GM23338 (cell line): ENCODE results near the gene PNPLA7. TPM values are rescaled to one million over a fixed set of nuclear protein-coding genes. Genes with fewer than 3 reads are reported as not detected.

ENCODE experiments used
- ATAC-seq: fragments of 200-7000 bp; cut with Tn5 transposase; 3 replicates; pipeline ENCODE4 v1.9.1; 2020
- DNase-seq: peaks from one replicate; pipeline ENCODE4 v3.0.0-alpha.2; 2015; ENCODE audit warnings: low spot score
- H2AFZ ChIP-seq: fragments of 200-600 bp; sonication (generic); 2 replicates; pipeline ENCODE4 v1.8.0; 2016; ENCODE audit warnings: antibody characterized with exemption, mild to moderate bottlenecking, moderate library complexity
- H3F3A ChIP-seq: fragments of 200-600 bp; sonication (generic); replicated peaks from 2 replicates; pipeline ENCODE4 v1.8.0; 2017; ENCODE audit warnings: antibody characterized with exemption, mixed run types, low read depth
- H3K27ac ChIP-seq: fragments of 200-600 bp; sonication (generic); 2 replicates; pipeline ENCODE4 v1.6.1; 2016; ENCODE audit warnings: low read depth
- H3K27me3 ChIP-seq: fragments of 200-600 bp; sonication (generic); 2 replicates; pipeline ENCODE4 v1.8.0; 2016; ENCODE audit warnings: mild to moderate bottlenecking, mixed run types, moderate library complexity; ENCODE audit not compliant: insufficient read depth
- H3K36me3 ChIP-seq: fragments of 200-600 bp; sonication (generic); 2 replicates; pipeline ENCODE4 v1.8.0; 2016; ENCODE audit warnings: mild to moderate bottlenecking; ENCODE audit not compliant: insufficient read depth
- H3K4me1 ChIP-seq: fragments of 200-600 bp; sonication (generic); 2 replicates; pipeline ENCODE4 v1.8.0; 2016; ENCODE audit warnings: mild to moderate bottlenecking, moderate library complexity; ENCODE audit not compliant: insufficient read depth
- H3K4me2 ChIP-seq: fragments of 200-600 bp; sonication (generic); 2 replicates; pipeline ENCODE4 v1.7.1; 2017; ENCODE audit warnings: mixed run types
- H3K4me3 ChIP-seq: fragments of 200-600 bp; sonication (generic); 2 replicates; pipeline ENCODE4 v1.6.1; 2016; ENCODE audit warnings: mixed run types
- H3K79me2 ChIP-seq: fragments of 200-600 bp; sonication (generic); replicated peaks from 2 replicates; pipeline ENCODE4 v1.8.0; 2017; ENCODE audit warnings: mild to moderate bottlenecking; ENCODE audit not compliant: insufficient read depth
- H3K9me2 ChIP-seq: fragments of 200-600 bp; sonication (generic); 2 replicates; pipeline ENCODE4 v1.8.0; 2017; ENCODE audit not compliant: insufficient read depth
- H4K20me1 ChIP-seq: fragments of 200-600 bp; sonication (generic); replicated peaks from 2 replicates; pipeline ENCODE4 v1.8.0; 2017; ENCODE audit warnings: mild to moderate bottlenecking; ENCODE audit not compliant: insufficient read depth
- H3K27ac Mint-ChIP-seq: 2 replicates; pipeline ENCODE4 v1.8.0; 2020; ENCODE audit warnings: inconsistent platforms, mild to moderate bottlenecking, moderate library complexity, mixed read lengths
- H3K27me3 Mint-ChIP-seq: 3 replicates; pipeline ENCODE4 v1.8.0; 2022; ENCODE audit warnings: low read depth, mild to moderate bottlenecking, moderate library complexity, mixed read lengths, inconsistent platforms; ENCODE audit not compliant: insufficient read depth, poor library complexity
- H3K36me3 Mint-ChIP-seq: 3 replicates; pipeline ENCODE4 v1.8.0; 2021; ENCODE audit warnings: low read depth, mild to moderate bottlenecking, inconsistent platforms, moderate library complexity, mixed read lengths
- H3K4me1 Mint-ChIP-seq: 3 replicates; pipeline ENCODE4 v1.8.0; 2020; ENCODE audit warnings: mild to moderate bottlenecking, inconsistent platforms, mixed read lengths
- H3K4me3 Mint-ChIP-seq: 3 replicates; pipeline ENCODE4 v1.8.0; 2021; ENCODE audit warnings: moderate library complexity, mild to moderate bottlenecking, inconsistent platforms, mixed read lengths
- H3K9me3 Mint-ChIP-seq: 3 replicates; pipeline ENCODE4 v1.8.0; 2020; ENCODE audit warnings: moderate library complexity, mild to moderate bottlenecking, inconsistent platforms, mixed read lengths
- EZH2 ChIP-seq: fragments of 200-600 bp; sonication (generic); IDR thresholded peaks from one replicate; pipeline ENCODE4 v1.8.0; 2017; ENCODE audit warnings: antibody characterized with exemption, mild to moderate bottlenecking, low read depth; ENCODE audit not compliant: unreplicated experiment
- EZH2phosphoT487 ChIP-seq: fragments of 200-600 bp; sonication (generic); IDR thresholded peaks from one replicate; pipeline ENCODE4 v1.8.1; 2018; ENCODE audit warnings: antibody characterized with exemption; ENCODE audit not compliant: unreplicated experiment
- JUNB ChIP-seq: IDR thresholded peaks from one replicate; pipeline ENCODE4 v1.6.1; 2016; ENCODE audit warnings: antibody characterized with exemption; ENCODE audit not compliant: unreplicated experiment
- NANOG ChIP-seq: IDR thresholded peaks from 2 replicates; pipeline ENCODE4 v1.6.1; 2016; ENCODE audit warnings: antibody characterized with exemption, borderline replicate concordance
- POLR2AphosphoS5 ChIP-seq: IDR thresholded peaks from 2 replicates; pipeline ENCODE4 v1.6.1; 2016; ENCODE audit warnings: antibody characterized with exemption, low read depth
- STAT1 ChIP-seq: IDR thresholded peaks from one replicate; pipeline ENCODE4 v1.6.1; 2016; ENCODE audit warnings: antibody characterized with exemption; ENCODE audit not compliant: unreplicated experiment
- ZNF331 ChIP-seq: fragments of 250-450 bp; sonication (Bioruptor Pico); IDR thresholded peaks from 2 replicates; pipeline ENCODE4 v1.5.0; 2020; ENCODE audit warnings: low read depth, mild to moderate bottlenecking, moderate library complexity
- polyA plus RNA-seq: library from polyadenylated mRNA; unstranded; fragments of >200 nt; fragmentation: Nextera tagmentation; extraction: Ambion mirVana; gene quantifications from 2 replicates; pipeline ENCODE4 v1.2.1, GENCODE V29; 2016
- total RNA-seq: library from RNA; depleted of rRNA; stranded (reverse); fragments of >200 nt; shearing (Covaris generic); gene quantifications from 2 replicates; pipeline ENCODE4 v1.2.3, GENCODE V29; 2014
- TF ChIP-seq, protein P1 (sequence below), 2 experiments: fragments of 200-600 bp in 1 of 2; sonication (generic) in 1 of 2; conservative IDR thresholded peaks; 2 replicates each; pipeline versions ENCODE4 v1.5.1 to v1.6.1; 2016 to 2017; ENCODE audit warnings: antibody characterized with exemption in 2 of 2, low read depth in 2 of 2, mild to moderate bottlenecking in 2 of 2, moderate library complexity in 1 of 2
- TF ChIP-seq, protein P2 (sequence below): IDR thresholded peaks from one replicate; pipeline ENCODE4 v1.6.1; 2018; ENCODE audit warnings: antibody characterized with exemption; ENCODE audit not compliant: unreplicated experiment
- TF ChIP-seq, protein P3 (sequence below): IDR thresholded peaks from 2 replicates; pipeline ENCODE4 v1.6.1; 2016; ENCODE audit warnings: antibody characterized with exemption
- TF ChIP-seq, protein P4 (sequence below): fragments of 250-450 bp; sonication (Bioruptor Pico); IDR thresholded peaks from 2 replicates; pipeline ENCODE4 v1.5.0; 2020; ENCODE audit warnings: mild to moderate bottlenecking, moderate library complexity

PNPLA7 gene
- total and polyA plus RNA-seq, 2 experiments from 2014 or later, result 0.45 to 0.80 TPM

DNA sequence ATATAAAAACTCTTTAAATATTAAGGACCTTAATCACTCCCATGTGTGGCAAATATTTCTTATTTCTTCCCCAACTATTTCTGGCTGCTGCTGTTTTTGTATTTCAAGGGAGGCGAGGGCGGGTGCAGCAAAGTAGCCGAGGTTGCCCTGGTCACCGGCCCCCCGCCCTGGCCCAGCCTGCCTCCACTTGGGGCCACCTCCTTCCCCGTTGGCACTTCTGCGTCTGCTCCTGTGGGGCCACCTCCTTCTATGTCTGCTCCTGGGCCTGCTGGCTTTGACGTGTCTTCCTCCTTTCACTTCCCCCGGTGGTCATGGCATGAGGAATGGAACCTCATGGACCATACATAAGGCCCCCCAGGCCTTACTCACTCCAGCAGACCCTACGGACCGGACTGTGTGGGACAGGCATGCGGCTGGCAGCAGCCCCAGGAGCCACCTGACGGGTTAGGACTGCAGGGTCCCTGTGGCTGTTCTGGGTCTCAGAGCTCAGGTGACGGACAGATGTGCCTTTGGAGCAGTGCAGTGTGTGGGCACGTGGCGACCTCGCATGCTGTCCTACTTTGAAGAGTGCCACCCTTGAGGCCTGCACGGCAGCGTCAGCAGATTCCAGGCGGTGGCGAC is 103.2 kb downstream of the PNPLA7 start (continued):
- TF ChIP-seq, protein P1, sequence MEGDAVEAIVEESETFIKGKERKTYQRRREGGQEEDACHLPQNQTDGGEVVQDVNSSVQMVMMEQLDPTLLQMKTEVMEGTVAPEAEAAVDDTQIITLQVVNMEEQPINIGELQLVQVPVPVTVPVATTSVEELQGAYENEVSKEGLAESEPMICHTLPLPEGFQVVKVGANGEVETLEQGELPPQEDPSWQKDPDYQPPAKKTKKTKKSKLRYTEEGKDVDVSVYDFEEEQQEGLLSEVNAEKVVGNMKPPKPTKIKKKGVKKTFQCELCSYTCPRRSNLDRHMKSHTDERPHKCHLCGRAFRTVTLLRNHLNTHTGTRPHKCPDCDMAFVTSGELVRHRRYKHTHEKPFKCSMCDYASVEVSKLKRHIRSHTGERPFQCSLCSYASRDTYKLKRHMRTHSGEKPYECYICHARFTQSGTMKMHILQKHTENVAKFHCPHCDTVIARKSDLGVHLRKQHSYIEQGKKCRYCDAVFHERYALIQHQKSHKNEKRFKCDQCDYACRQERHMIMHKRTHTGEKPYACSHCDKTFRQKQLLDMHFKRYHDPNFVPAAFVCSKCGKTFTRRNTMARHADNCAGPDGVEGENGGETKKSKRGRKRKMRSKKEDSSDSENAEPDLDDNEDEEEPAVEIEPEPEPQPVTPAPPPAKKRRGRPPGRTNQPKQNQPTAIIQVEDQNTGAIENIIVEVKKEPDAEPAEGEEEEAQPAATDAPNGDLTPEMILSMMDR (conservative IDR thresholded peaks at IDR 0.05; ENCODE audit: low read depth in 2 of 2), result no peak
- TF ChIP-seq STAT1 (no peak), JUNB (no peak), EZH2phosphoT487 (no peak), EZH2 (no peak), ZNF331 (CRISPR knock-in tag) (no peak), NANOG (no peak)
- TF ChIP-seq, protein P2, sequence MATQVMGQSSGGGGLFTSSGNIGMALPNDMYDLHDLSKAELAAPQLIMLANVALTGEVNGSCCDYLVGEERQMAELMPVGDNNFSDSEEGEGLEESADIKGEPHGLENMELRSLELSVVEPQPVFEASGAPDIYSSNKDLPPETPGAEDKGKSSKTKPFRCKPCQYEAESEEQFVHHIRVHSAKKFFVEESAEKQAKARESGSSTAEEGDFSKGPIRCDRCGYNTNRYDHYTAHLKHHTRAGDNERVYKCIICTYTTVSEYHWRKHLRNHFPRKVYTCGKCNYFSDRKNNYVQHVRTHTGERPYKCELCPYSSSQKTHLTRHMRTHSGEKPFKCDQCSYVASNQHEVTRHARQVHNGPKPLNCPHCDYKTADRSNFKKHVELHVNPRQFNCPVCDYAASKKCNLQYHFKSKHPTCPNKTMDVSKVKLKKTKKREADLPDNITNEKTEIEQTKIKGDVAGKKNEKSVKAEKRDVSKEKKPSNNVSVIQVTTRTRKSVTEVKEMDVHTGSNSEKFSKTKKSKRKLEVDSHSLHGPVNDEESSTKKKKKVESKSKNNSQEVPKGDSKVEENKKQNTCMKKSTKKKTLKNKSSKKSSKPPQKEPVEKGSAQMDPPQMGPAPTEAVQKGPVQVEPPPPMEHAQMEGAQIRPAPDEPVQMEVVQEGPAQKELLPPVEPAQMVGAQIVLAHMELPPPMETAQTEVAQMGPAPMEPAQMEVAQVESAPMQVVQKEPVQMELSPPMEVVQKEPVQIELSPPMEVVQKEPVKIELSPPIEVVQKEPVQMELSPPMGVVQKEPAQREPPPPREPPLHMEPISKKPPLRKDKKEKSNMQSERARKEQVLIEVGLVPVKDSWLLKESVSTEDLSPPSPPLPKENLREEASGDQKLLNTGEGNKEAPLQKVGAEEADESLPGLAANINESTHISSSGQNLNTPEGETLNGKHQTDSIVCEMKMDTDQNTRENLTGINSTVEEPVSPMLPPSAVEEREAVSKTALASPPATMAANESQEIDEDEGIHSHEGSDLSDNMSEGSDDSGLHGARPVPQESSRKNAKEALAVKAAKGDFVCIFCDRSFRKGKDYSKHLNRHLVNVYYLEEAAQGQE, result no peak
- TF ChIP-seq, protein P3, sequence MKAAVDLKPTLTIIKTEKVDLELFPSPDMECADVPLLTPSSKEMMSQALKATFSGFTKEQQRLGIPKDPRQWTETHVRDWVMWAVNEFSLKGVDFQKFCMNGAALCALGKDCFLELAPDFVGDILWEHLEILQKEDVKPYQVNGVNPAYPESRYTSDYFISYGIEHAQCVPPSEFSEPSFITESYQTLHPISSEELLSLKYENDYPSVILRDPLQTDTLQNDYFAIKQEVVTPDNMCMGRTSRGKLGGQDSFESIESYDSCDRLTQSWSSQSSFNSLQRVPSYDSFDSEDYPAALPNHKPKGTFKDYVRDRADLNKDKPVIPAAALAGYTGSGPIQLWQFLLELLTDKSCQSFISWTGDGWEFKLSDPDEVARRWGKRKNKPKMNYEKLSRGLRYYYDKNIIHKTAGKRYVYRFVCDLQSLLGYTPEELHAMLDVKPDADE, result no peak

DNA sequence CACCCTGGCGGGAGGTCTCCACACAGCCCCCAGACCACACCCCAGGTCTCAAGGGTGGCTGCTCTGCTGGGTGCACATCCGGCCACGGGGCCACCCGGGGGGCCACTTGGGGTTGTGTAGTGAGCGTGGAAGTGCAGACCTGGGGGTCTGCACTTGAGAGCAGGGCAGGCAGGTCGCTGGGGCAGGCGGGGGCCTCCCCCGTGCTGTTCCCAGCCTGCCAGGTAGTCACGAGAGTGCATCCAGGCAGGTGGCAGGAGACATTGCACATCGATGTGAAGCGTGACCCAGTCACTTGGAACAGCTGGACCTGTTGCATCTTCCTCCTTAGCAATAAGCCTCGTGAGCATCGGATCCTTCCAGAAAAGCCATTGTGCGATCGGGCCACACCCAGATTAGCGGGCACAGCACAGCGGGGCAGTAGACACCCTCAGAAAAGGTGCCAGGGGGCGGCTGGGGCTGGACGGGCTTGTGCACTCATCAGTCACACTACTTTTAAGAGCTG is 104.2 kb downstream of the PNPLA7 start:
- H3K4me3 ChIP-seq, result no peak overlapping the region
- DNase-seq (no peak), ATAC-seq (no peak)
- H3K79me2 ChIP-seq, result no peaks in the 10 kb centered on the region
- Mint-ChIP-seq H3K4me1 (peaks cover 5% of the 10 kb centered on the region), H3K36me3 (peaks cover 3% of the 10 kb centered on the region; the same call in 1 of the 3 replicates), H3K4me3 (no peak overlapping the region), H3K9me3 (no peaks in the 10 kb centered on the region; the same call in 2 of the 3 replicates), H3K27me3 (peaks cover 7% of the 10 kb centered on the region), H3K27ac (no peak overlapping the region)
- H3K27me3 ChIP-seq, result no peaks in the 10 kb centered on the region
- no peaks in the 10 kb centered on the region for H3K9me2 ChIP-seq
- H3K36me3 ChIP-seq, result no peaks in the 10 kb centered on the region
- H4K20me1 ChIP-seq, result no peaks in the 10 kb centered on the region
- H3K4me2 ChIP-seq, result no peak overlapping the region
- H2AFZ ChIP-seq, result no peak overlapping the region
- peaks cover 5% of the 10 kb centered on the region; the same call in 1 of the 2 replicates for H3K4me1 ChIP-seq
- H3F3A ChIP-seq, result 0 out of 2 replicates have a peak, but pooled peaks cover 4% of the 10 kb centered on the region
- H3K27ac ChIP-seq, result no peak overlapping the region
- no peak for TF ChIP-seq JUNB
- TF ChIP-seq, protein P4, sequence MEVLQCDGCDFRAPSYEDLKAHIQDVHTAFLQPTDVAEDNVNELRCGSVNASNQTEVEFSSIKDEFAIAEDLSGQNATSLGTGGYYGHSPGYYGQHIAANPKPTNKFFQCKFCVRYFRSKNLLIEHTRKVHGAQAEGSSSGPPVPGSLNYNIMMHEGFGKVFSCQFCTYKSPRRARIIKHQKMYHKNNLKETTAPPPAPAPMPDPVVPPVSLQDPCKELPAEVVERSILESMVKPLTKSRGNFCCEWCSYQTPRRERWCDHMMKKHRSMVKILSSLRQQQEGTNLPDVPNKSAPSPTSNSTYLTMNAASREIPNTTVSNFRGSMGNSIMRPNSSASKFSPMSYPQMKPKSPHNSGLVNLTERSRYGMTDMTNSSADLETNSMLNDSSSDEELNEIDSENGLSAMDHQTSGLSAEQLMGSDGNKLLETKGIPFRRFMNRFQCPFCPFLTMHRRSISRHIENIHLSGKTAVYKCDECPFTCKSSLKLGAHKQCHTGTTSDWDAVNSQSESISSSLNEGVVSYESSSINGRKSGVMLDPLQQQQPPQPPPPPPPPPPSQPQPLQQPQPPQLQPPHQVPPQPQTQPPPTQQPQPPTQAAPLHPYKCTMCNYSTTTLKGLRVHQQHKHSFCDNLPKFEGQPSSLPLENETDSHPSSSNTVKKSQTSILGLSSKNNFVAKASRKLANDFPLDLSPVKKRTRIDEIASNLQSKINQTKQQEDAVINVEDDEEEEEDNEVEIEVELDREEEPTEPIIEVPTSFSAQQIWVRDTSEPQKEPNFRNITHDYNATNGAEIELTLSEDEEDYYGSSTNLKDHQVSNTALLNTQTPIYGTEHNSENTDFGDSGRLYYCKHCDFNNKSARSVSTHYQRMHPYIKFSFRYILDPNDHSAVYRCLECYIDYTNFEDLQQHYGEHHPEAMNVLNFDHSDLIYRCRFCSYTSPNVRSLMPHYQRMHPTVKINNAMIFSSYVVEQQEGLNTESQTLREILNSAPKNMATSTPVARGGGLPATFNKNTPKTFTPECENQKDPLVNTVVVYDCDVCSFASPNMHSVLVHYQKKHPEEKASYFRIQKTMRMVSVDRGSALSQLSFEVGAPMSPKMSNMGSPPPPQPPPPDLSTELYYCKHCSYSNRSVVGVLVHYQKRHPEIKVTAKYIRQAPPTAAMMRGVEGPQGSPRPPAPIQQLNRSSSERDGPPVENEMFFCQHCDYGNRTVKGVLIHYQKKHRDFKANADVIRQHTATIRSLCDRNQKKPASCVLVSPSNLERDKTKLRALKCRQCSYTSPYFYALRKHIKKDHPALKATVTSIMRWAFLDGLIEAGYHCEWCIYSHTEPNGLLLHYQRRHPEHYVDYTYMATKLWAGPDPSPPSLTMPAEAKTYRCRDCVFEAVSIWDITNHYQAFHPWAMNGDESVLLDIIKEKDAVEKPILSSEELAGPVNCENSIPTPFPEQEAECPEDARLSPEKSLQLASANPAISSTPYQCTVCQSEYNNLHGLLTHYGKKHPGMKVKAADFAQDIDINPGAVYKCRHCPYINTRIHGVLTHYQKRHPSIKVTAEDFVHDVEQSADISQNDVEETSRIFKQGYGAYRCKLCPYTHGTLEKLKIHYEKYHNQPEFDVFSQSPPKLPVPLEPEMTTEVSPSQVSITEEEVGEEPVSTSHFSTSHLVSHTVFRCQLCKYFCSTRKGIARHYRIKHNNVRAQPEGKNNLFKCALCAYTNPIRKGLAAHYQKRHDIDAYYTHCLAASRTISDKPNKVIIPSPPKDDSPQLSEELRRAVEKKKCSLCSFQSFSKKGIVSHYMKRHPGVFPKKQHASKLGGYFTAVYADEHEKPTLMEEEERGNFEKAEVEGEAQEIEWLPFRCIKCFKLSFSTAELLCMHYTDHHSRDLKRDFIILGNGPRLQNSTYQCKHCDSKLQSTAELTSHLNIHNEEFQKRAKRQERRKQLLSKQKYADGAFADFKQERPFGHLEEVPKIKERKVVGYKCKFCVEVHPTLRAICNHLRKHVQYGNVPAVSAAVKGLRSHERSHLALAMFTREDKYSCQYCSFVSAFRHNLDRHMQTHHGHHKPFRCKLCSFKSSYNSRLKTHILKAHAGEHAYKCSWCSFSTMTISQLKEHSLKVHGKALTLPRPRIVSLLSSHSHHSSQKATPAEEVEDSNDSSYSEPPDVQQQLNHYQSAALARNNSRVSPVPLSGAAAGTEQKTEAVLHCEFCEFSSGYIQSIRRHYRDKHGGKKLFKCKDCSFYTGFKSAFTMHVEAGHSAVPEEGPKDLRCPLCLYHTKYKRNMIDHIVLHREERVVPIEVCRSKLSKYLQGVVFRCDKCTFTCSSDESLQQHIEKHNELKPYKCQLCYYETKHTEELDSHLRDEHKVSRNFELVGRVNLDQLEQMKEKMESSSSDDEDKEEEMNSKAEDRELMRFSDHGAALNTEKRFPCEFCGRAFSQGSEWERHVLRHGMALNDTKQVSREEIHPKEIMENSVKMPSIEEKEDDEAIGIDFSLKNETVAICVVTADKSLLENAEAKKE (CRISPR knock-in tag), result no peak
- no peak for TF ChIP-seq POLR2AphosphoS5
